ENCODE data around the gene ARMC9.

GRCh38 chr2:231326404-231326803 lies 128.0 kb downstream of the ARMC9 start:
- TF ChIP-seq NFE2L2 (IDR thresholded peaks at IDR 0.05; ENCODE audit: low read length) (no peak), ZSCAN20 (CRISPR knock-in tag; IDR thresholded peaks at IDR 0.05; ENCODE audit: borderline replicate concordance) (no peak)

Data from HepG2 (cell line).